Measurements from ENCODE around the gene GRP.
"Not testable (repeated sequence)": the region's sequence is repeated elsewhere in the genome, so short reads cannot be mapped to it uniquely, and the experiment has no call there.

GRP gene

DNA sequence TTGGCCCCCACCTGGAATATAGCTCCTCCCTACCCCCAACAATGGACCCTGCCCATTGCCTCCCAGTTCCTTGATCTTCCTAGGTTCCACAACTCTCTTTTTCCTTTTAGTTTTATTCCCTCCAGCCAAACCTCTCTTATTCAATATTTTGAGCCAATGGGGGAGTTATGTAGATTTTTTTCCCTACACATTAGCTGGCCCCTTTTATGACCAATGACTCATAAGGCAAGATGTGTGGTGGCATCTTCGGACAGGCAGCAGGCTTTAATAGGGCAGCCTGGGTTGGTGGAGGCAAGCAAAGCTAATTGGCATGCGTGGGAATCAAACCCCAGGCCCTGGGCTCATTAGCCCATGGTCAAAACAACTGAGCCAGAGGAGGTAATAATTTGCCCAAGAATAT lies 9.2 kb downstream of the GRP start:
- no peak for DNase-seq (ENCODE audit: low read depth in 2 of 2)

DNA sequence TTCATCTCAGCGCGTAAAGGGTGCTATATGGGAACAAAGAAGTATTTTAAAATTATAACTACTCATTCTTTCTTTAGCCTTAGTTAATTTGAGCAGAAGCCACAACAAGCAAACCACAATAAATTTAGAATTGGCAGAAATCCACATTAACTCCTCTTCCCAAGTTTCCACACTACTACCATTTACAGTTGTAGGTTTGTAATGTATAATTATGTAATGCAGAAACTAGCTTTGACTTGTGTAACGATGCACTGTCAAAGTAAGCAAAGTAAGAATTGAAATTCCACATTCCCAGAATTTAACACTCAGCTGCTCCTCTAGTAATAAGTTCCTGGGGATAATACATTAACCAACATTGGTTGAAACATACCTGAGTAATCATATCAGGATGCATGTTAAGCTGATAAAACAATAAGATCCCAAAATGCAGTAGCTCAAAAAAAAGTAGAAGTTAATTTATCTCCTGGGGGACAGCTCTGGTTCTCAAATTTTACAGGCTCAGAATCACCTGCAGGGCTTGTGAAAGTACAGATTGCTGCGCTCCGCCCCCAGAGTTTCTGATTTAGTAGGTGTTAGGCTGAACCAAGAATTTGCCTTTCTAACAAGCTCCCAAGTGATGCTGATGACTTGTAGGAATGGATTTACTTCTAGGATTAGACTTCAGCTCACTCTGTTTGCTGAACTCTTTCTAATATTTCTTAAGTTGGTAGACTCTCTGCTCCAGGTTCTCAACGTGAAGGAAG lies 9.9 kb downstream of the GRP start:
- DNase-seq (ENCODE audit: low read depth in 2 of 2): no peak

DNA sequence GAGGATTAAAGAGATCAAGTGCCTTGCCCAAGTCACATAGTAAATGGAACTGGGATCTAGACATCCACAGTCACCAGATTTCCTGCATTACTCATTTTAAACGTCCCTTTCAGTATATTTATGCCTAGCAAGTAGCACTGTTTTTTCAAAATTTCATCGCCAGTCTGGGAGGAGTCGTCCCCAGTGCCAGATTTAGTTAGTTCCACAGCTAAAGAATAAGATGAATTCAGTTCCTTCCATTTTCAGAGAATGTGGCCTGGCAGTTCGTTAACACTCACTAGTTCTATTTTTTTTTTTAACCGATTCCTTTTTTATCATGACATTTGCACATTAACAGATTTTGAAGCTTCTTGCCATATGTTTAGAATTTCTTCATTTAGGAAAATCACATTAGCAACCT lies 11.2 kb downstream of the GRP start:
- no peak for DNase-seq (ENCODE audit: low read depth in 2 of 2)

DNA sequence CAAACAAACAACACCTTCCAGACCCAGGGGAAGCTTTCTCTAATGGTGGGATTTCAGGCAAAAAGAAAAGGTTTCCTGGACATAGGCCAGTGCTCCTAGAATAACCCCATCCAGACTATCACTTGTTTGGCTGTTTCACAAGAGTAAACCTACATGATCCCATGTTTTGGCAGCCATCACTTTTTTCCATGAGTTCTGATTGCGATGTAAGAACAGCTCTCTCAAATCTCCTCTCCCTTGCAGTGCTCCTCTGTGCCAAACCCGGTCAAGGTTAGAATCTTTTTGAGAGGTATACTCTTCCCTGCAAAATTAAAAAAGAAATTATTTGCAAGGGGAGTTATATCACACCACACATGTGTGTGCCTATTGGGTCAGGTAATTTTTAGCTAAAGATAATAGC lies 11.9 kb downstream of the GRP start:
- DNase-seq (ENCODE audit: low read depth in 2 of 2): no peak

DNA sequence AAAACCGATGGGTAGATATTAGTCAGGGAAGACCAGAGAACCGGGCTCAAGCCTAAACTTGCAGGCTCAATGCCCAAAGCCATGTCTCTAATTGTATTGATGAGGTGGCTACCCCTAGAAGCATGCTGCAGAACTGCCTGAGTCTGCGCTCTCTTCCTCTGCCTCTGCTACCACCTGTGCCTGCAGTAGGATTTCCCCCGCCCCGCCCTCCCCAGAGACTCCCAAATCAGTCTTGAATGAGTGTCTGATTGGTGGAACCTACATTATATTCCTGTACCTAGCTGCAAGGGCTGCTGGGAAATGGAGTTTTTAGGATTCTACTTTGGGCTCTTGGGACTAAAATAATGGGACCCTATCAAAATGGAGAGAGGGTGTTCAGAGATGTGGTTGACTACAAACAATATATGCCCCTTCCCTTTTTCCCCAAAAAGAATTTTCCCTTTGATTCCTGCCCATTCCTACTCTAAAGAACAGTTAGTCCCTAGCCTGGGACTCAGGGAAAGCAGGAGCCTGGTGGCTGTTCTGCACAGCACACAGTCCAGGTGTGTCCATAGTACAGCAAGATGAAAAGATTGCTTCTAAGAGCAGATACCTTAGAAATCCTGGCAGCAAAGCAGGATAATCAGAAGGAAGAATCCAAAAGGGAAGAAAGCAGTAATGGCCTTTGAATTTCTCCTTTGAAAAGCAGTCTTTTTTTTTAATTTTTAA lies 12.5 kb downstream of the GRP start:
- no peak for DNase-seq (ENCODE audit: low read depth in 2 of 2)

DNA sequence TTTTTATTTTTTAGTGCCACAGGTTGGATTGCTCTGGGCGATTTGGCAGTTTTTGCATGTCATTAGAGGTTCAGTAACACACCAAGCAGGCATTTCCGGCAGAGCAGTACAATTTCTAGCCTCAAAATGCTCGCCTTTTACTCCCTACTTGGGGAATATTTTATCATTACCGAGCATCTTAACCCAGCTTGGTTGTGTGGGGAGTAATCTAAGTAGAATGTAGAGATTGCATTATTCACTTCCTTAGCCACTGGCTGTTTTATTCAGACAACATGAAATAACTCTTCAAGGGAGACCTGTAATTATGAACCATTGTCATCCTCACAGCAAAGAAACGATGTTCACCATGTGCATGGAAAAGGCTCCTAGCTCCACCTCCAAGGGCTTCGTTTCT lies 13.1 kb downstream of the GRP start:
- DNase-seq (ENCODE audit: low read depth in 2 of 2): no peak

DNA sequence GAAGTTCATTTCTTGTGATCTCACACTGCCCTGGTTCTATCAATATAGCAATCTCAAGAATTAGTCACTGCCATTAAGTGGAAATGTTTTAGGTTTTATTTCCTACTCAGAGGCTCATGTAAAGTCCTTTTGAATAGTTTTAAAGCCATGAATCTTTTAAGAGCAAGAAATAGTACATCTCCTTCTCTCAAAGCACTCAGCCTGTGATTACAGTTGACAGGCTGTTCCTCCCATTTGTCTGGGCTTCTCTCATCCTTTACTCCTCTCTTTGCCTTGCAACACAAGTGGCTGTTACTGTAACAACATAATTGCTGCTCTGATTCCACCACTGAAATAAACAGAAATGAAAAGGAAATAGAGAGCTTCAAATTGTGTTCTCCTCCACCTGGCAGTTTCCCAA lies 18.4 kb downstream of the GRP start:
- DNase-seq (ENCODE audit: low read depth in 2 of 2): no peak

DNA sequence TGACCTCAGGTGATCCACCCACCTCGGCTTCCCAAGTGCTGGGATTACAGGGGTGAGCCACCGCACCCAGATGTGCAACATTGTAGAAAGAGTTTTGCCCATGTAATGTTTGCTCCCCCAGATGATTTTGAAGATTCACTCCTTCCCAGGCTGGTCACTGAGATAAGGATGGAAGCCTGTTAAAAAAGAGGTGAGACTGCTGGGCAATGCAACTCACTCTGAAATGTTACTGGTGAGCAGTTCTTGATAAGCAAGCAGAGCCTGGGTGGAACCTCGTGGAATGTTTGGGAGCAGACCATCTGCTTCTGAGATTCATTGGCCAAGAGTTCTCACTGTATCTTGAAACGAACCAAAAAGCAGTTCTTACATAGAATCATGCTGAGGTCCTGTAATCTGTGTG lies 19.7 kb downstream of the GRP start:
- no peak for DNase-seq (ENCODE audit: low read depth in 2 of 2)

DNA sequence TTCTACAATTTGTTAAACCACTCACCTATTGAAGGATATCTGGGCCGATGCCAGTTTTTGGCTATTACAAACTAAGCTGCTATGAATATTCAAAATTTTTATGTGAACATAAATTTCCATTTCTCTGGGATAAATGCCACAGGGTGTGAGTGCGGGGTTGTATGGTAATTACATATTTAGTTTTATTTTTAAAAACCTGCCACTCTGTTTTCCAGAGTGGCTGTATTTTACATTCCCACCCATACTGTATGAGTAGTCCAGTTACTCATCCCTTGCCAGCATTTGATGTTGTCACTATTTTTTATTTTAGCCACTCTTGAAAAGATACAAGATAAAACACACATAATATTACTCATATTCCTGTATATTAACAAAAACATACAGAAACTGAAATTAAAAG lies 22.9 kb downstream of the GRP start:
- no peak for DNase-seq (ENCODE audit: low read depth in 2 of 2)

DNA sequence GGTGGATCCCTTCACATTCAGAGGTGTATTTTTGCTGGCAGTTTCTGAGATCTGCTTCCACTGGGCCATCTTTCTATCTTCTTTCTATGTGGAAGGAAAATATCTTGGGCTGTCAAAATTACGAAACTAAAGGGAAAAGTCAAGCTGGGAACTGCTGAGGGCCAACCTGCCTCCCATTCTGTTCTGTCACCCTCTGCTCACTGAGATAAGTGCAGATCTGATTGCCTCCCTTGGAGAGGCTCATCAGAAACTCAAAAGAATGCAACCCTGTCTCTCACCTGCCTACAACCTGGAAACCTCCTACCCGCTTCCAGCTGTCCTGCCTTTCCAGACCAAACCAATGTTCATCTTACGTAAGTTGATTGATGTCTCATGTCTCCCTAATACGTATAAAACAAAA lies 26.8 kb downstream of the GRP start:
- DNase-seq (ENCODE audit: low read depth in 2 of 2): no peak

DNA sequence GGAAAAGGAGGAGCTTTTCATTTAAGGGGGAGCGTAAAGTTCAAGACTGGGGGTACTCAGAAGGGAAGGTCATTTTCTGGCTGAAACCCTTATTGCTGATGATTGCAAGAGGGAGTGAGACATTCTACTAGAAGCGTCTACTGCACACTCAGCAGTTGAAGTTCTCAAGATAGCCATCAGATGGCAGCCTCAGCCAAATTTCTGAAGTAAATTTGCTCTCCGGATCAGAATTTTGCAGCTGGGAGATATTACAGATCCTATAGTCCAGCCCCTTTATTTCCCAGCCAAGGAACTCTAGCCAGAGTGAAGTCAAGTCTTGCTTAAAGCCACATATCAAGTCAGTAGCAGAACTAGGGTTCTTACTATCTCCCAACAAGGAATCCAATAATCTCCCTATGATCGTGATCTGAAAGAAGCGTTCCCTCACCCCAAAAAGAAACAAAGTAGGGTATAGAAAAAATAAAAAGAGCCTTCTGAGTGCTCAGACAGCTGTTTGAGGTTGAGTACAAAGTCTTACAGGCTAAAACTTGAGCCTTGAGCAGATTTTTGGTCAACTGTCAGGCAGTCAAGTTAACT lies 29.3 kb downstream of the GRP start:
- DNase-seq (ENCODE audit: low read depth in 2 of 2): no peak

DNA sequence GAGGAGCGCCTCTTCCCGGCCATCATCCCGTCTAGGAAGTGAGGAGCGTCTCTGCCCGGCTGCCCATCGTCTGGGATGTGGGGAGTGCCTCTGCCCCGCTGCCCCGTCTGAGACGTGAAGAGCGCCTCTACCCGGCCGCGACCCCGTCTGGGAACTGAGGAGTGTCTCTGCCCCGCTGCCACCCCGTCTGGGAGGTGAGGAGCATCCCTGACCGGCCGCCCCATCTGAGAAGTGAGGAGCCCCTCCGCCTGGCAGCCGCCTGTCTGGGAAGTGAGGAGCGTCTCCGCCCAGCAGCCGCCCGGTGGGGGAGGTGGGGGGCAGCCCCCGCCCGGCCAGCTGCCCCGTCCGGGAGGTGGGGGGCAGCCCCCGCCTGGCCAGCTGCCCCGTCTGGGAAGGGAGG lies 35.5 kb downstream of the GRP start:
- not testable (repeated sequence) for DNase-seq (ENCODE audit: low read depth in 2 of 2)

DNA sequence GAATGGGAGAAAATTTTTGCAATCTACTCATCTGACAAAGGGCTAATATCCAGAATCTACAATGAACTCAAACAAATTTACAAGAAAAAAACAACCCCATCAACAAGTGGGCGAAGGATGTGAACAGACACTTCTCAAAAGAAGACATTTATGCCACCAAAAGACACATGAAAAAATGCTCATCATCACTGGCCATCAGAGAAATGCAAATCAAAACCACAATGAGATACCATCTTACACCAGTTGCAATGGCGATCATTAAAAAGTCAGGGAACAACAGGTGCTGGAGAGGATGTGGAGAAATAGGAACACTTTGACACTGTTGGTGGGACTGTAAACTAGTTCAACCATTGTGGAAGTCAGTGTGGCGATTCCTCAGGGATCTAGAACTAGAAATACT lies 41.9 kb downstream of the GRP start:
- DNase-seq (ENCODE audit: low read depth in 2 of 2): not testable (repeated sequence)

DNA sequence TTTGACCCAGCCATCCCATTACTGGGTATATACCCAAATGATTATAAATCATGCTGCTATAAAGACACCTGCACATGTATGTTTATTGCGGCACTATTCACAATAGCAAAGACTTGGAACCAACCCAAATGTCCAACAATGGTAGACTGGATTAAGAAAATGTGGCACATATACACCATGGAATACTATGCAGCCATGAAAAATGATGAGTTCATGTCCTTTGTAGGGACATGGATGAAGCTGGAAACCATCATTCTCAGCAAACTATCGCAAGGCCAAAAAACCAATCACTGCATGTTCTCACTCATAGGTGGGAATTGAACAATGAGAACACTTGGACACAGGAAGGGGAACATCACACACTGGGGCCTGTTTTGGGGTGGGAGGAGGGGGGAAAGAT lies 42.3 kb downstream of the GRP start:
- not testable (repeated sequence) for DNase-seq (ENCODE audit: low read depth in 2 of 2)

DNA sequence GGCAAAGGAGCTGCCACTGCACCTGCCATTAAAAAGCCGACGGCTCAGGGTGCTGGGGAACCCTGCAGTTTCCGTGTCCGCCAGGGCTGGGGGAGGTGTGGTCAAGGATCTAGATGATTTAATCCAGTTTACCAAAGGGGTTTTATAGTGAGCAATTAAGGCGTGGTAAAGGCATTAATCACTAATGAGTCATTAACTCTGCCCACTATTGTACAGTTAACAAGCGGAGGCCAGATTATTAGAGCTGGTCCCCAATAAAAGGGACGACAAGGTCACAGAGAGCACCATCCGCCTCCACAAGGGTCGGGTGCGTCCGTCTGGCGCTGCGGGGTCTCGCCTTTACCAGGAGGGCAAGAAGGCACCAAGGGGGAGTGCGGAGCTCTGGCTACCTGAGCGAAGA lies 43.7 kb downstream of the GRP start:
- no peak for DNase-seq (ENCODE audit: low read depth in 2 of 2)

DNA sequence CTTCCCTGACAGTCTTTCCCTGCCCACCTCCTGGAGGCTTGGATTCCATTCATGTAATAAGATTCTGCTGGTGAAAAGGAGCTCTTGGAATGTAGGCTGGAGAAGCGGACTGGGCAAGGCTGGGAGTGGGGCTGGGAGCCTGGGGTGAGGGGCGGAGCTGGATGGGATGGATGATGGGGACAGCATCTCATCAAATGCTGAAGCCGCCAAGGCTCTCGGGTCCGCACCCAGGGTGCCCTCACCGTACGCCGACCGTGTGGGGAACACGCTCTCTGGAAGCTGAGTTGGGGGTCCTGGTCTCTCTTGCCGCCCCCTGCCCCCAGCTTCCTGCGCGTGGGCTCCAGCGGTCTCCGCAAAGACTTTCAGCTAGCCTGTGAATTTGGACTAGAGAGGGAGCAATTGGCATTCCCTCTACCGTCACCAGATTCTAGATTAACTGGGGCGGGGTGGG lies 44.2 kb downstream of the GRP start:
- no peak for DNase-seq (ENCODE audit: low read depth in 2 of 2)

DNA sequence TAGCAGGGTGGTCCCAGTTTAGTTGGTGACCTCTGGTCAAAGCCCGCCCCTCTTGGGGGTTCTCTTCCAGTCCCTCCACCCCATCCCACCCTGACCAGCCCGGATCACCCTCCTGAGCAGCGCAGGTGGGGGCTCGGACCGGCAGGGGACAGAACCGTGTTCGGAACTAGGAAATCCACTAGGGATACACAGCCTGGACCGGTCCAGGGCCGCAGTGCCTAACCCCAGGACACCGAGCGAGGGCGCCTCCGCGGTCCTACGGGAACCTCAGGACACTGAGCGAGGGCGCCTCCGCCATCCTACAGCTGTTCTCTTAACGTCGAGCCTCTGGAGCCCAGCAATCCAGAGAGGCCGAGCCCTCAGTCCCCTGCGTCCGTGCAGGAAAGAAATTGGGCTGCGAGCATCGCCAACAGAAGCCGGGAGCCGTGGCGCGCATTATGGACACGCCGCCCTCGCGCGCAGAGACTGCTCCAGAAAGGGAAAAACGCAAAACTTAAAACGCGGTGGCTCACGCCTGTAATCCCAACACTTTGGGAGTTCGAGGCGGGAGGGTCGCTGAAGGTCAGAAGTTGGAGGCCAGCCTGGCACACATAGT lies 44.8 kb downstream of the GRP start:
- no peak for DNase-seq (ENCODE audit: low read depth in 2 of 2)

DNA sequence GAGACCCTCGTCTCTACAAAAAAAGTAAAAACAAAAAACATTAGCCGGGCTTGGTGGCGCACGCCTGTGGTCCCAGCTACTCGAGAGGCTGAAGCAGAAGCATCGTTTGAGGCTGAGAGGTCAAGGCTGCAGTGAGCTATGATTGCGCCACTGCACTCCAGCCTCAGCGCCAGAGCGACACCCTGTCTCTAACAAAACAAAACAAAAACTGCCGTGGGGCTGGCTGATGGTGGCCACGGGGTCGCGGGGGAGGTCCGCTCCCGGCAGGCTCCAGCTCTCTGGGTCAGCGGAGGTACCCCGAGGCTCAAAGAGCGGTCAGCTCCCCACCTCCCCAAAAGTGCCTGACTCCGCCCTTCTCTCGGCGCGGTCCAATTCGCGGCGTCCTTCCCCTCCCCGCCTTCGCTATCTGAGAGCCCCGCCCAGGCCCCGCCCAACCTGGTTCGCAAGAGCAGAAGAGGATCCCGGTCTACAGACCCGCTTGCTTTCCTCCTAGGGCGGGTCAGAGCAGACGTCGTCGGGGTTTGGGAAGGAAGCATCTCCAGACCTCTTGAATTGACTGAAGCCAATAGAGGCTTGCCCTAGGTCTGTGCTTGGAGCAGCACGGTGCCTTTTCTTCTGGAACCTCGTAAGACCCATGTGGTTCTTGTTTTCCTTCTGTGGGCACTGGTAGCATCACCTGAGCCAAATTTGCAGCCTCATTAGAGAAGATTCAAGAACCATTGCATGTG lies 45.5 kb downstream of the GRP start:
- peak; percentile 28 to 40 for DNase-seq (ENCODE audit: low read depth in 2 of 2)

DNA sequence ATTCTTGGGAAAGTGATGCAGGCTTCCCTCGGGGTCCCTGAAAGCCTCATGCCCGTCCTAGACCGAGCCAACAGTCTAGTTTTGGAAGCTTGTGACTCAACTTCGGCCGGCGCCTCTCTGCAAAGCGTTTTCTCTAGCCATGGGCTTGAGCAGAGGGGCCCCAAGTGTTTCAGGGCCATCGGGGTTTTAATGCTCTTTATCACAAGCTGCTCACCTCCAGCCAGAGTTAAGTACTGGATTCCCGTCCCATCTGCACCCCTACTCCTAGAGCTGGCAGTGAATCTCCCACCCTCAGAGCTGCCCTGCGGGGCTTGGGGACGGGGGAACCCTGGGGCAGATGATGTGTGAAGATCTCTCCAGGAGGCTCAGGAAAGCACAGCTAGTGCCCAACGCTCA lies 46.0 kb downstream of the GRP start:
- no peak for DNase-seq (ENCODE audit: low read depth in 2 of 2)

DNA sequence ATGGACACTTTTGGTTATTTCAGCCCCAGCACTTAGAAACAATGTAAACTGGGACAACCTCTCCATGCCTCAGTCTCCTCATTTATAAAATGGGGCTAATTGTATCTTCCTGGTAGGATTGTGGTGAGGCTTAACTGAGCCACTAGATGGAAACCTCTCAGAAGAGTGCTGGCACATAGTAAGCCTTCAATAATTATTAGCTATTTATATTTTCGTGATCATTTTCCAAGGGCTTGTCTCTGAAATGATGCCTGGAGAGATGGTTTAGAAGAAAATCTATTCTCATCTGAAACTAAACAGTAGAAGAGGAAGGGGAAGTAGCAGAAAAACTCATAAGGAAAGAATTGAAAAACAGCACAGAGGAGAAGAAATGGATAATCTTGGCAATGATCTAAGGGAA lies 46.5 kb downstream of the GRP start:
- DNase-seq (ENCODE audit: low read depth in 2 of 2): no peak

DNA sequence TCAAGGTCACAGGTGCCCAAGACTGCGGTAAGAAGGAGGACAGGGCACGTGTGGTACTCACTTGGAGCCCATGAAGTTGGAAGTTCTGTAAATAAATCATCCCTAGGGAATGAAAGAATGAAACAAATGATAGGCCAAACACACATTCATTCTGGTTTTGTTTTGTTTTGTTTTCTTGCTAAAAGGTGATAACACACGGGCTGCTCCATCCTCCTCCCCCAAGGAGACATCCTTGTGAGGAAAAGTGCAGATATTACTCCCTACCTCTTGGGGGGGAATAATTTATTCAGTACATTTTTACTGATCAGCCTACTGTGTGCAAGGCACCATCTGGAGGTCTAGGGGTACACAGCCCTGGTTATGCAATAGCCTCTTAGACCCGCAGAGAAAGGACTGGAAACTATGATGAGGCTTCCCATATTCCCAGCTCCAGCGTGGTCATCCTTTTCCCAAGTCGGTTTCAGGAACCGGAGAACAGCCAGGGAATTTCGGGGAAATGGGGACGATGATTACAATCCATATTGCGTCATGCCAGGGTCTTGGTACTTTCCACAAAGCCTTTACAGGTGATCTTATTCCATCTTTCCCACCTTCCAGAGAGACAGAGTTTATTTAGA lies 47.0 kb downstream of the GRP start:
- no peak for DNase-seq (ENCODE audit: low read depth in 2 of 2)
